GM12891 (cell line): ENCODE measurements around the gene CCDC40. TPM values are rescaled to one million over a fixed set of nuclear protein-coding genes. Genes with fewer than 3 reads are reported as not detected.

Experiments used
- DNase-seq: peaks from one replicate; pipeline ENCODE4 v3.0.0; 2011; ENCODE audit warnings: low spot score; ENCODE audit not compliant: insufficient read length
- FAIRE-seq: peaks from 2 replicates; lab custom pipeline; 2011; peaks lifted over from hg19 to GRCh38; lab: Jason Lieb, UNC
- PAX5 ChIP-seq: IDR thresholded peaks from 2 replicates; pipeline ENCODE4 v1.6.1; 2011; ENCODE audit warnings: low read length, moderate library complexity, mild to moderate bottlenecking; ENCODE audit not compliant: insufficient read depth, severe bottlenecking
- POLR2A ChIP-seq: IDR thresholded peaks from 2 replicates; pipeline ENCODE4 v1.6.1; 2011; ENCODE audit warnings: low read depth, low read length, control low read depth
- POLR2AphosphoS5 ChIP-seq: IDR thresholded peaks from 2 replicates; pipeline ENCODE4 v1.6.1; 2011; ENCODE audit warnings: low read depth, low read length, control low read depth
- POU2F2 ChIP-seq: IDR thresholded peaks from 2 replicates; pipeline ENCODE4 v1.6.1; 2011; ENCODE audit warnings: low read depth, mild to moderate bottlenecking, control low read depth, low read length, moderate library complexity
- SPI1 ChIP-seq: IDR thresholded peaks from 2 replicates; pipeline ENCODE4 v1.6.1; 2011; ENCODE audit warnings: low read depth, low read length, control low read depth
- TAF1 ChIP-seq: IDR thresholded peaks from 2 replicates; pipeline ENCODE4 v1.6.1; 2011; ENCODE audit warnings: low read depth, low read length, control low read depth
- polyA plus RNA-seq: library from polyadenylated mRNA; unstranded; fragments of >200 nt; gene quantifications from one replicate; pipeline ENCODE4 v1.2.1, GENCODE V29; 2012; ENCODE audit warnings: low read depth, missing spikeins, inconsistent platforms; ENCODE audit not compliant: missing spikeins

CCDC40 gene
- 0.14 TPM for polyA plus RNA-seq

- no peak for TF ChIP-seq POU2F2
- no peak for TF ChIP-seq POLR2A
- DNase-seq = peak; percentile 74
- FAIRE-seq = peak; percentile 35
Measured at GRCh38 chr17:80035937-80036714, at the start of gene CCDC40. Gene CCDC40 (plus strand): TSS chr17:80036642. CDS start chr17:80036663, 21 bp downstream.

- FAIRE-seq = no peak
- no peak for TF ChIP-seq POLR2A
- no peak for TF ChIP-seq POLR2AphosphoS5
- no peak for TF ChIP-seq TAF1
- no peak for TF ChIP-seq SPI1
- TF ChIP-seq PAX5 = no peak
- TF ChIP-seq POU2F2 = no peak
Measured at GRCh38 chr17:79987187-79987934, 49.1 kb upstream of the CCDC40 start.

GRCh38 chr17:79987935-79988184 is 48.6 kb upstream of the CCDC40 start:
- FAIRE-seq (no peak), DNase-seq (no peak)
- TF ChIP-seq POLR2AphosphoS5 = no peak
- TF ChIP-seq POU2F2 = no peak
- no peak for TF ChIP-seq PAX5
- no peak for TF ChIP-seq POLR2A
- TF ChIP-seq TAF1 = no peak
- TF ChIP-seq SPI1 = no peak

More at GRCh38 chr17:79987187-79987934, 49.1 kb upstream of the CCDC40 start:
- DNase-seq = no peak

- FAIRE-seq = no peak
- no peak for DNase-seq
- TF ChIP-seq SPI1 (no peak), TAF1 (no peak), POU2F2 (no peak), POLR2AphosphoS5 (no peak), POLR2A (no peak), PAX5 (no peak)
Measured at GRCh38 chr17:79988185-79988971, 48.1 kb upstream of the CCDC40 start.

- DNase-seq (no peak), FAIRE-seq (no peak)
- TF ChIP-seq SPI1 (no peak), POLR2AphosphoS5 (no peak), PAX5 (no peak), POU2F2 (no peak), TAF1 (no peak), POLR2A (no peak)
Measured at GRCh38 chr17:79989106-79989835, 47.2 kb upstream of the CCDC40 start.

- DNase-seq (no peak), FAIRE-seq (no peak)
- TF ChIP-seq TAF1 (no peak), POLR2AphosphoS5 (no peak)
Measured at GRCh38 chr17:79990051-79990592, 46.3 kb upstream of the CCDC40 start.

GRCh38 chr17:79990704-79991103 is 45.7 kb upstream of the CCDC40 start:
- DNase-seq = no peak
- FAIRE-seq = no peak
- TF ChIP-seq TAF1 (no peak), SPI1 (no peak), POLR2A (no peak), POU2F2 (no peak)

GRCh38 chr17:79991140-79991923 is 45.1 kb upstream of the CCDC40 start:
- FAIRE-seq (peak; percentile 61), DNase-seq (peak; percentile 72)
- TF ChIP-seq TAF1 (no peak), POLR2AphosphoS5 (no peak), POLR2A (no peak), PAX5 (no peak), SPI1 (no peak), POU2F2 (no peak)
